NCI-H2081 treated with DMSO at 0.1 percent for 48 hours (cell line): ENCODE results near the gene WDR45B.

Source experiments
- DNase-seq: peaks from one replicate; lab custom pipeline; 2025; lab: John Stamatoyannopoulos, UW

Gene WDR45B

DNA sequence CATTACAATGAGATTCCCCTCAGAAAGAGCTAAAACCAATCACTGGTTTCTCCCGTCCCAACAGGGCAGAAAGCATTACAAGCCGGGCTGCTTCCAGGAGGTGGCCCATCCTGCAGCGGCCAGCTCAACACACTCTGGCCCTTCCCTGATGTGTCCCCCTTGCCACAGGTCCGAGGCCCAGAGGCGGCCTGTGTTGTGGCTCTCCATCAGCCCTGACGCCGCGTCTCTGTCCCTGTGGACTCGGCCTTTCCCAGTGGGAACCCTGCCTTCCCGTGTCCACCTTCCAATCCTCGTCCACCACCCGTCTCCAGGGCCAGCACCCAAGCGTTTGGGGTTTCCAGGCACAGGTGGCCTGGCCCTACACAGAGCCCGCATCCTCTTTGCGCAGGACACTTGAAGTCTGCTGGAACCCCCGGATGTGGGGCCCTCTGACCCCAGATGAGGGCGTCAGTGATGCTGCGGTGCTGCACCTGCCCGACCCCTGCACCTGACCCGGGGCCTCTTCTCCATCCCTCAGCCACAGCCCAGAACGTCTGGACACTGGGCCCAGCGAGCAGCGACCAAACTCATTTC lies 29.2 kb upstream of the WDR45B start:
- DNase-seq = no peak

DNA sequence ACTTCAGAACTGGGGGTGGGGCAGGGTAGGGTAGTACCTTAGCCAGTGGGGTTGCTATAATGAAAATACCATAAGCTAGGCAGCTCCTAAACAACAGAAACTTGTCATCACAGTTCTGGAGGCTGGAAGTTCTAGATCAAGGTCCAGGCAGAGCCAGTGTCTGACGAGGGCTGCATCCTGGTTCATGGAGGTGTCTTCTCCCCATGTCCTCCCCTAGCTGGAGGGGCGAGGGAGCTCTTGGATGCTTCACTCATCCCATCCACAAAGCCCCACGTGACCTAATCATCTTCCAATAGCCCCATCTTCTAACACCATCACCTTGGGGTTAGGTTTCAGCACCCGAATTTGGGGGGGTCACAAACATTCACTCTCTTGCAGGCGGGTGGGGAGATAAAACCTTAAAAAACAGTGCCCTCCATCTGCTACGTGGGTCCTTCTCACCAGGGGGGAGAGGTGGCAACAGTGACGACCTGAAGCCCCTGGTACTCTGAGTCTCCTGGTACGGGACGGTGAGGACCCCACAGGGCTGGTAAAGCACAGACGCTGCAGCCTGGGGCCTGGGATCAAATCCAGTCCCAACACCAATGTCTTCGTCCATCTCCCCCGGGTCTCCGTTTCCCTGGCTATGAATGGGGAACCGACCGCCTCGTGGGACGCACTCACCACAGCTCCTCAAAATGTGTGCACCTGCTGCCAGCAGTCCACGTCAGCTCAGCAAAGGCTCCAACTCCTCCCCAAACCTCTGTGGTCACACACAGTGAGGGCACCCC lies 27.4 kb upstream of the WDR45B start:
- DNase-seq = no peak

DNA sequence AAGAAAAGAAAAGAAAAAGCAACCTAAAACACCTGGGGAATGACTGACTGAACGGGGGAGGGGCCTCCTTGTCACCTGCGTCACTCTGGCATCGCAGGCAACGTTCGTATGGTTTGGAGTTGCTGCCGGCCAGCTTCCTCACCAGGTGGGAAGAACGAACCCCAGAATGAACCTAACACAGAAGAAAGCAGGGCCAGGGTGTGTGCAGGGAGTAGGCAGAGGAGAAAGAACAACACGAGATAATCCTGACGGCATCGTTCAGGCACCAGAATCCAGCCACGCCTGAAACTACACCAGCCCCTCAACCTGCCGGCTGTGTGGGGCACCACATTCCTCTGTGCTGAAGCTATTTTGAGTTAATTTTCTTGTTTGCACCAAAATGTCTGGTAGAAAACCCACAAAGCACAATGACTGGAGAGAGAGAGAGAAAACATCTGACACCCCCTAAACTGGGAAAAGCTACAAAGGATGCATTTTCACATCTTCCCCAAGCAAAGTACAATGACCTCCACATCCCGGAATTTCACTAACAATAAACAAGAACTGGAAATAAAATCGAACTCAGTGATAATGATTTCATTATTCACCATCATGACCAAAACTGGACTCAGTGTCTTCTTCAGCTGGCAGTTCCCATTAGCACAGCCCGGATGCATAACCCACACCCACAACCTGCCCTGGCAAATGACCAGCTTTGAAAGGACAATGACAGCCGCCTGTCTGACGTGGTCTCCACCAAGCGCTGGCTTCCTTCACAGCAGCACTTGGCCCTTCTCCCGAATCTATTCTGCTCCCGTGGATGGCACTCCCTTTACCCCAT lies 26.6 kb upstream of the WDR45B start:
- no peak for DNase-seq

DNA sequence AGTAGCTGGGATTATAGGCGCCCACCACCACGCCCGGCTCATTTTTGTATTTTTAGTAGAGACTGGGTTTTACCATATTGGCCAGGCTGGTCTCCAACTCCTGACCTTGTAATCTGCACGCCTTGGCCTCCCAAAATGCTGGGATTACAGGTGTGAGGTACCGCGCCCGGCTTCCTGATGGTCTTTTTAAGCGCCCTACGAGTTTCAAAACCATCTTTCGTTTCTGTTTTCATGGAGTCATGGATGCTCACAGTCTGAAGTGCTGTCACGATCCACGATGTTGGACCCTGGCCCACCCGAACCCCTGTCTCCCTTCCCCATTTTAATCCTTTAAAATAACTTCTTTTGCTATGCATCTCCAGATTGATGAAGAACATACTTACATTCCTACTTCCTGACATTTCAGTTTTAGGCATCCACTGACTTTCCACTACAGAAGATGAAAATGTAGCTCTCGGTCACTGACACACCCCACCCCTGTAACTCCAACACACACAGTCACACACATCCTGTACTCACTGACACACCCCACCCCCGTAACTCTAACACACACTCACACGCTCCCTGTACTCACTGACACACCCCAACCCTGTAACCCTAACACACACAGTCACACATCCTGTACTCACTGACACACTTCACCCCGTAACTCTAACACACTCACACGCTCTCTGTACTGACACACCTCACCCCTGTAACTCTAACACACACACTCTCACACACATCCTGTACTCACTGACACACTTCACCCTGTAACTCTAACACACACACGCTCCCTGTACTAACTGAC lies 22.6 kb upstream of the WDR45B start:
- DNase-seq = no peak

DNA sequence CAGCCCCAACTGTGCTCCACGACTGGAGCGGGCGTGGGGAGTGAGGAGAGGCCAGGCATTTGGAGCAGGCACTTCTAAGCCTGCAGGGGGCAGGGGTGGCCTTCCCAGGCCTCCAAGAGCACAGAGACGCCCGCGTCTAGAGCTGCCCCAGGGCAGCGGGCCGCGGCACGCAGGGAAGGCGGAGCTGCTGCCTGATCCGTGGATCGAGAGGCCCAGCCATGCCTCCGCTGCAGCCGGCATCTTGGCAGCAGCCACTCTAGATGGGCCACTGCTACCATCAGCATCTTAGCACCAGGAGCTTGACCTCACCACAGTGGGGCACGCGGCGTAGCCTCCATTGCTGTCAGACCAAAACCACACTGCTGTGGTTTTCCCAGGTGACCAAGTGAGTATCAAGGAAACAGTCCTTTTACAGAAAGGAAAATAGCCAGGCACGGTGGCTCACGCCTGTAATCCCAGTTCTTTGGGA lies 20.4 kb upstream of the WDR45B start:
- no peak for DNase-seq

DNA sequence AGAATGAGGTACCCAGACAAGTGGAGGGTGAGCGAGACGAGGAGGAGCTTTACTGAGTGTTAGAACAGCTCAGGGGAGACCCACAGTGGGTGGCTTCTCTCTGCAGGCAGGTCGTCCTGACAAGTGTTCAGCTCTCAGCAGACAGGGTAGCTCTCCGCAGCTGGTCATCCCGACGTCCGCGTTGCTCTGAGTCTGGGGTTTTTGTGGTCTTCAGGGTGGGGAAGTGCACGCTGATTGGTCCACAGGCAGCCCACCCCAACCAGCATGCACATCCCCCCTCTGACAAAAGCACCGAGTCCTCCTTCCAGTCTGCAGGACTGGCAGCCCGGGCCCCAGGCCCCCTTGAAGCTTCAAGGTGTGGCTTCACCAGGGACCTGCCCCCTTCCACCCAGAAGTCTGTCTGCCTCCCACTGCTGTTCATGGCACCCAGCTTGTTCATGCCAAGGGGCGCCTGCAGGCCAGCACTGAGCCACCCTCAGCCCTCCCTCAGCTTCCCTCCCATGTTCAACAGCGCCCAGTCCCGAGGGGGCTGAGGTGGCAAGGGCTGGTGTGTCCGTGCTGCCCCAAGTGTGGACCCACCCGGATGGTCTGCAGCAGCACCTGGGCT lies 19.9 kb upstream of the WDR45B start:
- DNase-seq = no peak

DNA sequence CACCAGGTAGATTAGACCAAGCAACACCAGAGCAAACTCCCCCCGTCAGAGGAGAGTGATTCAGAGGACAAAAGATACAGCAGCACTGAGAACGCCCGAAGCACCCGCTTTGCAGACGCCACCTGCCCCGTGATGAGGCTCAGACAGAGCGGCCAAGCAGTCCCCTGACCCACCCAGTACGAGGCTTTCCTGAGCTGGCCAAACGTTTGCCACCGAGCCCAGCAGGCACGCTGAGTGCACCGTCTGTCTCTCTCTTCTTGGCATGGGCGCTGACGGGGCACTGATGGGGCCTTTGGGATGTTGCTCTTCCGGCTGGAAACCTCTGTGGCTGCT lies 19.4 kb upstream of the WDR45B start:
- DNase-seq = no peak

DNA sequence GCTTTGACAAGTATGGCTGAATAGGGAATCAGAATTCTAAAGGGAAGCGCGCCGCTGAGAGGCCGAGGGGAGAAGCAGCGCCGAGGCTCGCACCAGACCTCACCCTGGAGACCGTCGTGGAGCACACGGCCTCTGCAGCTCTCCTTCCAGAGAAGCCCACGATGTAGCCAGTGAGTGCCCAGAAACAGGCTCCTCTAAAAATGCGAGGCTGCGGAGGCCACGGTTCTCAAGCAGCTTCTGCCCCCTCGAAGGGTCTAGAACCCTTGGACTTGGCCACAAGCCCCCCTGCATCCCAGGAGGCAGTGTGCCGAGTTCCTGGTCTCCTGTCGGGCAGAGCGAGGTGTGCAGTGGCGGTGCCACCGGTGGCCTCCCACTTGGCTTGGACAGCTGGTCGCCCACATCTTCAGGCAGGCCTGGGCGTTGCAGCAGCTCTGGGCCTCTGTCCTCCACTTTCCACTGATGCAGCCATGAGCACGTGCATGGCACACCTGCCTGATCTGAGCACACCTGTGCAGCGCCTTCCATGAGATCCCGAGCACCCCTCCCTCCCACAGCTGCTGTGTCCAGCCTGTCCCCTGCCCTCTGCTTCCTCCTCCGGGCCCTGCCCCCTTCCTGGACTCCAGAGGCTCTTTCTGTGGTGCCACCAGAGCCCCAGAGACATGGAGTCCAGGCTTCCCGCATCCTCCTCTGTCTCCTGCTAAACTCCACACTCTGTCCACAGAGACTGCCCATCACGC lies 18.9 kb upstream of the WDR45B start:
- no peak for DNase-seq

DNA sequence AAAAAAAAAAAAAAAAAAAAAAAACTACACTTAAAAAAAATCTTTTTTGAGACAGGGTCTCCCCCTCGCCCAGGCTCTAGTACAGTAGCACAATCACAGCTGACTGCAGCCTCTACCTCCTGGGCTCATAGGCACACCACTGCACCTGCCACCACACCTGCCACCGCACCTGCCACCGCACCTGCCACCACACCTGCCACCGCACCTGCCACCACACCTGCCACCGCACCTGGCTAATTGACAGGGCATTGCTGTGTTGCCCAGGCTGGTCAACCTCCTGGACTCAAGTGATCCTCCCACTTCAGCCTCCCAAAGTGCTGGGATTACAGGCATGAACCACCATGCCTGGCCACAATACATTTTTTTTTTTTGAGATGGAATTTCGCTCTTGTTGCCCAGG lies 17.6 kb upstream of the WDR45B start:
- no peak for DNase-seq

DNA sequence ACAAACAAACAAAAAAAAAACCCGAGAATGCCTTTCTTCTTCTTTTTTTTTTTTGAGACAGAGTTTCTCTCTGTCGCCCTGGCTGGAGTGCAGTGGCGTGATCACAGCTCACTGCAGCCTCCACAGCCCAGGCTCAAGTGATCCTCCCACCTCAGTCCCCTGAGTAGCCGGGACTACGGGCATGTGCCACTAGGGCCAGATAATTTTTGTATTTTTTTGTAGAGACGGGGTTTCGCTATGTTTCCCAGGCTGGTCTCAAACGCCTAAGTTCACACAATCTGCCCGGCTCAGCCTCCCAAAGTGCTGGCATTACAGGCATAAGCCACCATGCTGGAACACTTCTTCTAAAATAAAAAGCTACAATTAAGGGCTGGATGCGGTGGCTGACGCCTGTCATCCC lies 17.0 kb upstream of the WDR45B start:
- no peak for DNase-seq

DNA sequence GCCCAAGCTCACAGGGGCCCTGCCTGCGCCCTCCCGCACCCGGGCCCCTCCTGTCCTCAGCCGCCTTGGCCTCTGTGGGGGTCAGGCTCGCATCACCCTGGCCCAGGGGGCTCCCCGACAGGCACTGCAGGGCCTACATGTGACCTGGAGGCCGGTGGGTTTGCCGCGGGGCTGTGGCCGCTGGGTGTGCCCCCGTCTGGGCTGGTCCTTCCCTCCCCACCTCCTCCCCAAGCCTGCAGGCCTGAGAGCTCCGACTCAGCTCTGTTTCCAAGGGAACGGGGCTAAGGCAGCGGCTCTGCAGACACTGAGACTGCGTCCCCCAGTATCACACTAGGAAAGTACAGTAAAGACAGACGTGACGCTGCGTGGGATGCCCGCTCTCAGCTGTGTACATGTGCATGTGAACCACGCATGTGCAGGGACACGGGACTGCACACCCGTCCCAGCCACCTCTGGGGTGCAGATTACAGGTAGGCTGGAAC lies 16.5 kb upstream of the WDR45B start:
- no peak for DNase-seq

DNA sequence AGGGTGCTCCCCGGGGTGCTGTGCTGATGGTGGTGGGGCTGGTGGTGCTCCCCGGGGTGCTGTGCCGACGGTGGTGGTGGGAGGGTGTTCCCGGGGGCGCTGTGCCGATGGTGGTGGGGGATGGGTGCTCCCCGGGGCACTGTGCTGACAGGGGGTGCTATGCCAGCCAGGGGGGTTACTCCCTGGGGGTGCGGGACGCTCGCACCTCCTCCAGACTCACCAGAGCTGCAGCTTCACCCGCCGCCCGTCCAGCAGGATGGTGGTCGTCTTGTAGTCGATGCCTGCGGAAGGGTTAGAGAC lies 16.0 kb upstream of the WDR45B start:
- no peak for DNase-seq

DNA sequence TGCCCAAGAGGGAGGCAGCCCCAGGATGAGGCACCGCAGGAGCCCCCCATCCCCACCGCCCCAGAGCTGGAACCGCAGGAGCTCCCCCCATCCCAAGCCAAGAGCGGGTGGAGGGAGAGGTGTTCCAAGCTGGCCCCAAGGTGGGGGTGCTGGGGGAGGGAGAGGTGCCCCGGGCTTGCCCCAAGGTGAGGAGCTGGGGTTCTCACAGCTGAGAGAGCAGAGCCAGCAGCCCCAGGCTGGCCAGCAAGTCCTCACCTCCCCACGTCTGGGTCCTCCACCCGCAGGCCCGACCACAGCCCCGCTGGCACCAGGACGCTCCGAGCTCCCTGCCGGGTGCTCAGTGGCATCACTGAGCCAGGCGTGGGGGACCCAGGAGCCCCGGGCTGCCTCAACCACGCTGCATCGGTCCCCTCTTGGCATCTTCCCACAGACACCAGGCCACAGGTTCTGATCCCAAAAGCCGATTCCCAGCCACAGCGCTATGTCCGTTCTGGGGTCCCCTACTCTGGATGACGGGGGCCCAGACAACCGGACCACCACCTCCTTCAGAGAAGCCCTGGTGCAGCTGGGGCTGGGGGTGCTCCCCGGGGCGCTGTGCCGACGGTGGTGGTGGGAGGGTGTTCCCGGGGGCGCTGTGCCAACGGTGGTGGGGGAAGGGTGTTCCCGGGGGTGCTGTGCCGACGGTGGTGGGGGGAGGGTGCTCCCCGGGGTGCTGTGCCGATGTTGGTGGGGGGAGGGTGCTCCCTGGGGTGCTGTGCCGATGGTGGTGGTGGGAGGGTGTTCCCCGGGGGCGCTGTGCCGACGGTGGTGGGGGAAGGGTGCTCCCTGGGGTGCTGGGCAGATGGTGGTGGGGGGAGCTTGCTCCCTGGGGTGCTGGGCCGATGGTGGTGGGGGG lies 15.4 kb upstream of the WDR45B start:
- DNase-seq = no peak

DNA sequence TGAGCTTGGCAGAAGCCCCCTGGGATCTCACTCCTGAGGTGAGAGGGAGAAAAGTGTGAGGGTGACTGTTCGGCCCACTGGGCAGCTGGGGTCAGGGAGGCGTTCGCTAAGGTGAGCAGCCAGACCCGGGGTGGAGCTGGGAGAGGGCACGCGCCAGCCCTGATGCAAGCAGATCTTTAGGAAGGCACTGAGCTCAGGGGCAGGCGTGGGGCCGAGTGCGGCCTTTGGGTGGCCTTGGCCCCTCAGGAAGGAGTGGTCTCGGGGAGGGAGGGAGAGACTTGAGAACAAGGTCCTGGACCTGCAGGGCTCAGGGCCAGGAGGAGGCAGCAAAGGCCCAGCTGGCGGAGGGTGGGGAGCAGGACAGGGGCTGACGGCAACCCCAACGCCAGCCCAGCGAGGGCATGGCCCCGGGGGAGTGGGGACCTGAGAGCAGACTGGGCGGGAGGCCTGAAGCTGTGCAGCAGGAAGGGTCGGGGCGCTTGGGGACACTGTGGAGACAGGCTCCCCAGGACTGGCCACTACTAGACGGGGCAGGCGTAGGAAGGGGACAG lies 14.5 kb upstream of the WDR45B start:
- DNase-seq = no peak

DNA sequence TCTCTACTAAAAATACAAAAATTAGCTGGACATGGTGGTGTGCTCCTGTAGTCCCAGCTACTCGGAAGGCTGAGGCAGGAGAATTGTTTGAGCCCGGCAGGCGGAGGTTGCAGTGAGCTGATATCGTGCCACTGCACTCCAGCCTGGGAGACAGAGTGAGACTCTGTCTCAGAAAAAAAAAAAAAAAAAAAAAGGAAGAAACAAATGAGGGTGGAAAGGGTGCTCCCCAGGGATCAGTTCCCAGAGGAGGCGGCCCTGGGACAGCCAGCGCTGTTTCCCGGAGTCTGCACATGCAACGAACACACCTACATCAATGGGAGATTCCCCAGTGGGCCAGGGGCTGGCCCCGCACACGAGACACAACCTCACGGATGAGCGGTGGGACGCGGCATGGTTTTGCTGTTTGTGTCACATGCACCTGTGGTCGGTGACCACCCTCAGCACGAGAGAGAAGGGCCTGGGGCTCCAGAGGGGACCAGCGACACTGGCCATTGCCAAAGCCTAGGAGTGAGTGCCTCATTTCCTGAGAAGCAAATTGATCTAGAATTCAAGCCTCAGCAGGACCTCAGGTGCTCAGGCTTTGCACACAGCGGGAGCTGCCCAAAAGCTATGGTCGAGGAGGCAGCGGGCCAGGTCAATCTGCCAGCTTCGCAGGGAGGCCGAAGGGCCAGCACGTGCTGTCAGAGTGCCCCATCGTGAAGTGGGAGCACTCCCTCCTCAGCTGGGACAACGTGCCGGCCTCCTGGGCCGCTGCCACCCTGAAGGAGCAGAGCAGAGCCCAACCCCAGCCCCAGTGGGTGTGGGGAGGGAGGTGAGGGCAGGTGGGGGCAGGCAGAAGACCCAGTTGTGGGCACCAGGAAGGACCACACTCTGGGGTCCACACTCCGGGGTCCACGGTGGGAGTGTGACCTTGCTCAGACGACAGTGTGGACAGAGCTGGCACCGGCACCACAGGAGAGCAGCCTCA lies 13.8 kb upstream of the WDR45B start:
- no peak for DNase-seq

DNA sequence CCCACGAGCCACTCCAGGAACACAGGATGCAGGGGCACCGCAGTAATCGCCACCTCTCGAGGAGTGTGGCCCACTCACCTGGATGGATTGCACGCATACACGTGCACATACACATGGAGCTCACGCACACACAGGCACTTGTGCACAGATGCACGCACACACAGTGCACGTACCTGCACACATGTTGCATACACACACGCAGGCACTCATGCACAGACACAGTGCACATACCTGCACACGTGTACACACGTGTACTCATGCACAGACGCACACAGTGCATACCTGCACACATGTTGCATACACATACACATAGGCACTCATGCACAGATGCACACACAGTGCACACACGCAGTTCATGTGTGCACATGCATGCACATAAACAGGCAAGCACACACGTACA lies 11.6 kb upstream of the WDR45B start:
- no peak for DNase-seq

DNA sequence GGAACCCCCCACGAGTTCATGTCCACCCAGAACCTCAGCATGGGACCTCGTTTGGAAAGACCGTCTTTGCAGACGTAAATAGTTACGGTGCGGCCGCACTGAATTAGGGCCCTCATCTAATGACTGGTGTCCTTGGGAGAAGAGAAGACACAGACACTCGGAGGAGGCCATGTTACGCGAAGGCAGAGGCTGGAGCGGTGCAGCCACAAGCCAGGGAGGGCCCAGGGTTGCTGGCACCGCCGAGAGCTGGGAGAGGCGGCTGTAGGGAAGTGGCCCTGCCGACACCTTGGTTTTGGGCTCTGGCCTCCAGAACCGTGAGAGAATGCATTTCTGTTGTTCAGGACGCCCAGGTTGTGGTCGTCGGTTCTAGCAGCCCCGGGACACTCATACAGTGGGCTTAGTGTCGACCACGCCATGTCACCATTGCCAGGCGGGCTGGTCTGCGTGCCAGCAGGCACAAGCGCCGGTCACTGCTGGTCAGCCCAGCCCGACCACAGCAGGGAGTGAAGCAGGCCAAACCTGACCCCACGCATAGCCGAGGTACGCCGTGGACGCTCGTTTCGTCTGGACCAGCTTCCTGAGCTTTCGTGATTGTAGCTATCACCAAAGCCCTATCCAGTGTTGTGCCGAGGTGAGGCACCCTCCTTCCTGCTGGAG lies 10.7 kb upstream of the WDR45B start:
- DNase-seq = no peak

DNA sequence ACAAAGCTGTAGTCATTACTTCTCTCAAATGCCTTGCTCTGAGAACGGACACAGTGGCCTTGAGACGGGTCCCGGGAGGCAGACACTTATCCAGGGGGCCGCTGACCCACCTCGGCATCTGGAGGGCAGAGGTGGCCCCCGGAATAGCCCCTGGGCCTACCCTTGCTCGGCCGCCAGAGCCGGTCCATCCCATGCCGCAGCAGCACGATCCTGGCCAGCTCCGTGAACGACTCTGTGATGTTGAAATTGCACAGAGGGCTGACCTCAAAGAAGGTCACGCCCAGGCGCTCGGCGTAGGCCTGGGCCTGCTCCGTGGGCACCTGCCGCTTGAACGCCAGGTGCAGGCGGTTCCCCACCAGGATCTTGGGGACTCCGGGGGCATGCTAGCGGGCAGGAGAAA lies 10.1 kb upstream of the WDR45B start:
- no peak for DNase-seq
